ENCODE results near the gene ACOT11. TPM values are rescaled to one million over a fixed set of nuclear protein-coding genes. Genes with fewer than 3 reads are reported as not detected.
A peak's percentile ranks its signal among the peaks of the same experiment; 100 is the strongest.

Gene ACOT11
- total RNA-seq, 1 donor from 2014 or later: 1.7 TPM

GRCh38 chr1:54575161-54575560 is 27.1 kb downstream of the ACOT11 start:
- Mint-ChIP-seq H3K9me3 (ENCODE audit: low read depth) (no peaks in the 10 kb centered on the region), H3K27me3 (no peaks in the 10 kb centered on the region), H3K27ac (no peak overlapping the region), H3K4me1 (ENCODE audit: low read depth) (peaks cover 12% of the 10 kb centered on the region), H3K4me3 (ENCODE audit: low read depth) (no peak overlapping the region), H3K36me3 (ENCODE audit: insufficient read depth) (no peaks in the 10 kb centered on the region)
- no peak for DNase-seq (ENCODE audit: low spot score, unreplicated experiment)
- TF ChIP-seq CTCF (IDR thresholded peaks at IDR 0.05; ENCODE audit: unreplicated experiment): peak; percentile 23

- Mint-ChIP-seq H3K9me3 (ENCODE audit: low read depth) (no peaks in the 10 kb centered on the region), H3K27me3 (no peaks in the 10 kb centered on the region), H3K4me3 (ENCODE audit: low read depth) (no peak overlapping the region), H3K27ac (no peak overlapping the region), H3K4me1 (ENCODE audit: low read depth) (peaks cover 14% of the 10 kb centered on the region), H3K36me3 (ENCODE audit: insufficient read depth) (no peaks in the 10 kb centered on the region)
- DNase-seq (ENCODE audit: low spot score, unreplicated experiment): no peak
- TF ChIP-seq CTCF (IDR thresholded peaks at IDR 0.05; ENCODE audit: unreplicated experiment): no peak
Observed at GRCh38 chr1:54575605-54576290, 27.7 kb downstream of the ACOT11 start.

- Mint-ChIP-seq H3K27me3 (no peaks in the 10 kb centered on the region), H3K27ac (no peak overlapping the region), H3K36me3 (ENCODE audit: insufficient read depth) (no peaks in the 10 kb centered on the region), H3K4me3 (ENCODE audit: low read depth) (no peak overlapping the region), H3K4me1 (ENCODE audit: low read depth) (peaks cover 12% of the 10 kb centered on the region), H3K9me3 (ENCODE audit: low read depth) (no peaks in the 10 kb centered on the region)
- no peak for TF ChIP-seq CTCF (IDR thresholded peaks at IDR 0.05; ENCODE audit: unreplicated experiment)
- DNase-seq (ENCODE audit: low spot score, unreplicated experiment): no peak
Observed at GRCh38 chr1:54577612-54578011, 29.6 kb downstream of the ACOT11 start.

GRCh38 chr1:54579337-54579781 is 31.3 kb downstream of the ACOT11 start:
- Mint-ChIP-seq H3K4me1 (ENCODE audit: low read depth) (peaks cover 12% of the 10 kb centered on the region), H3K36me3 (ENCODE audit: insufficient read depth) (no peaks in the 10 kb centered on the region), H3K27ac (peak overlapping the region; percentile 1), H3K9me3 (ENCODE audit: low read depth) (no peaks in the 10 kb centered on the region), H3K27me3 (no peaks in the 10 kb centered on the region), H3K4me3 (ENCODE audit: low read depth) (no peak overlapping the region)
- DNase-seq (ENCODE audit: low spot score, unreplicated experiment): no peak
- TF ChIP-seq CTCF (IDR thresholded peaks at IDR 0.05; ENCODE audit: unreplicated experiment): no peak

- Mint-ChIP-seq H3K36me3 (ENCODE audit: insufficient read depth) (no peaks in the 10 kb centered on the region), H3K27me3 (no peaks in the 10 kb centered on the region), H3K27ac (no peak overlapping the region), H3K4me3 (ENCODE audit: low read depth) (no peak overlapping the region), H3K9me3 (ENCODE audit: low read depth) (no peaks in the 10 kb centered on the region), H3K4me1 (ENCODE audit: low read depth) (peaks cover 11% of the 10 kb centered on the region)
- no peak for TF ChIP-seq CTCF (IDR thresholded peaks at IDR 0.05; ENCODE audit: unreplicated experiment)
- DNase-seq (ENCODE audit: low spot score, unreplicated experiment): no peak
Observed at GRCh38 chr1:54580856-54581550, 33.0 kb downstream of the ACOT11 start.

Measured in progenitor cell of endocrine pancreas (in vitro differentiated cells).